GM12878 (cell line): Measurements from ENCODE around the gene DCDC2C. TPM values are rescaled to one million over a fixed set of nuclear protein-coding genes. Genes with fewer than 3 reads are reported as not detected.

Experiments
- ATAC-seq: fragments of 200-7000 bp; cut with Tn5 transposase; 3 replicates; pipeline ENCODE4 v1.9.1; 2020; ENCODE audit warnings: mild to moderate bottlenecking, moderate library complexity
- BruUV-seq: library from RNA; stranded (reverse); fragments of 400-500 nt; replicated peaks from 2 replicates; lab custom pipeline; 2021; lab: Mats Ljungman, UMichigan
- CTCF ChIA-PET: fragments of 300-600 bp; sonication (Branson Sonifier 250); formaldehyde crosslinking; extraction: SDS; loops from one replicate; lab custom pipeline; 2021; ENCODE audit warnings: inconsistent platforms; lab: Yijun Ruan, JAX
- POLR2A ChIA-PET: fragments of 350-600 bp; formaldehyde crosslinking; extraction: SDS; loops from one replicate; lab custom pipeline; 2021; ENCODE audit warnings: inconsistent platforms; lab: Charles Lee
- RAD21 ChIA-PET: fragments of 300-600 bp; sonication (Branson Sonifier 250); formaldehyde crosslinking; loops from one replicate; lab custom pipeline; 2023; ENCODE audit warnings: antibody characterized with exemption; ENCODE audit not compliant: unreplicated experiment; lab: Charles Lee
- SMC1A ChIA-PET: fragments of 300-600 bp; sonication (Branson Sonifier 250); formaldehyde crosslinking; loops from one replicate; lab custom pipeline; 2023; ENCODE audit not compliant: unreplicated experiment, uncharacterized antibody; lab: Charles Lee
- DNase-seq: peaks from one replicate; pipeline ENCODE4 v3.0.0-alpha.2; 2011; ENCODE audit warnings: low read depth, low spot score
- FAIRE-seq: peaks from 3 replicates; lab custom pipeline; 2011; peaks lifted over from hg19 to GRCh38; lab: Jason Lieb, UNC
- H2AFZ ChIP-seq: 2 replicates; pipeline ENCODE4 v1.6.0; 2011; ENCODE audit warnings: low read depth, low read length, control low read depth; ENCODE audit not compliant: control insufficient read depth
- H3K27ac ChIP-seq: 2 replicates; pipeline ENCODE4 v1.5.1; 2011; ENCODE audit warnings: control low read depth; ENCODE audit not compliant: control insufficient read depth, insufficient read depth
- H3K27me3 ChIP-seq, 2 experiments: replicated peaks in 1 of 2; 2 replicates each; pipeline versions ENCODE4 v1.6.0 to v1.6.1; 2011; ENCODE audit warnings: low read length in 1 of 2; ENCODE audit not compliant: control insufficient read depth in 2 of 2, insufficient read depth in 2 of 2
- H3K36me3 ChIP-seq, 2 experiments: 2 replicates each; pipeline ENCODE4 v1.5.1; 2011; ENCODE audit warnings: low read length in 1 of 2; ENCODE audit not compliant: control insufficient read depth in 2 of 2, insufficient read depth in 2 of 2
- H3K4me1 ChIP-seq: 2 replicates; pipeline ENCODE4 v1.6.1; 2011; ENCODE audit warnings: mild to moderate bottlenecking, low read length, moderate library complexity, mixed read lengths; ENCODE audit not compliant: control insufficient read depth, insufficient read depth
- H3K4me2 ChIP-seq: 2 replicates; pipeline ENCODE4 v1.6.0; 2011; ENCODE audit warnings: control low read depth; ENCODE audit not compliant: control insufficient read depth, insufficient read depth
- H3K4me3 ChIP-seq: fragments of 200-600 bp; sonication (generic); 2 replicates; pipeline ENCODE4 v1.5.1; 2016
- H3K79me2 ChIP-seq: 2 replicates; pipeline ENCODE4 v1.6.0; 2011; ENCODE audit warnings: low read length; ENCODE audit not compliant: control insufficient read depth, insufficient read depth
- H3K9ac ChIP-seq: 2 replicates; pipeline ENCODE4 v1.8.0; 2011; ENCODE audit warnings: low read length, control low read depth, mixed read lengths; ENCODE audit not compliant: control insufficient read depth, insufficient read depth
- H3K9me3 ChIP-seq: replicated peaks from 3 replicates; pipeline ENCODE4 v1.5.1; 2011; ENCODE audit warnings: mild to moderate bottlenecking, low read length; ENCODE audit not compliant: control insufficient read depth, insufficient read depth
- H4K20me1 ChIP-seq: 2 replicates; pipeline ENCODE4 v1.6.0; 2011; ENCODE audit not compliant: control insufficient read depth, insufficient read depth
- CEBPB ChIP-seq, 2 experiments: fragments of 150-350 bp in 1 of 2; IDR thresholded peaks; 2 replicates each; pipeline ENCODE4 v1.6.1; 2012 to 2014; ENCODE audit warnings: low read depth in 2 of 2, low read length in 2 of 2, borderline replicate concordance in 1 of 2, inconsistent platforms in 1 of 2
- E4F1 ChIP-seq: fragments of 450-650 bp; IDR thresholded peaks from 2 replicates; pipeline ENCODE4 v1.6.1; 2018; ENCODE audit warnings: borderline replicate concordance, mild to moderate bottlenecking; ENCODE audit not compliant: partially characterized antibody
- EED ChIP-seq: sonication (generic); IDR thresholded peaks from 2 replicates; pipeline ENCODE4 v1.6.1; 2016; ENCODE audit warnings: antibody characterized with exemption, low read depth
- EGR1 ChIP-seq, 2 experiments: IDR thresholded peaks; 1 replicate in 1 of 2; 2 replicates in 1 of 2; pipeline ENCODE4 v1.6.1; 2011 to 2012; ENCODE audit warnings: low read depth in 2 of 2, low read length in 2 of 2, borderline replicate concordance in 1 of 2, mild to moderate bottlenecking in 1 of 2, moderate library complexity in 1 of 2
- HCFC1 ChIP-seq: fragments of 150-350 bp; IDR thresholded peaks from 2 replicates; pipeline ENCODE4 v1.6.1; 2014; ENCODE audit warnings: low read length
- IKZF1 ChIP-seq: fragments of 450-650 bp; conservative IDR thresholded peaks from 2 replicates; pipeline ENCODE4 v1.6.1; 2017; ENCODE audit warnings: antibody characterized with exemption, mild to moderate bottlenecking
- IRF3 ChIP-seq: fragments of 450-650 bp; IDR thresholded peaks from 2 replicates; pipeline ENCODE4 v1.6.1; 2014; ENCODE audit warnings: mild to moderate bottlenecking
- IRF4 ChIP-seq: IDR thresholded peaks from 2 replicates; pipeline ENCODE4 v1.6.1; 2011; ENCODE audit warnings: low read depth, low read length
- KAT2A ChIP-seq: conservative IDR thresholded peaks from 2 replicates; pipeline ENCODE4 v1.6.1; 2011; ENCODE audit warnings: low read depth, low read length; ENCODE audit not compliant: control insufficient read depth
- KLF5 ChIP-seq: fragments of 450-650 bp; IDR thresholded peaks from 2 replicates; pipeline ENCODE4 v1.6.1; 2014; ENCODE audit warnings: mild to moderate bottlenecking; ENCODE audit not compliant: partially characterized antibody
- MEF2A ChIP-seq: IDR thresholded peaks from 2 replicates; pipeline ENCODE4 v1.6.1; 2011; ENCODE audit warnings: low read depth, mild to moderate bottlenecking, low read length, moderate library complexity; ENCODE audit not compliant: insufficient read depth
- PML ChIP-seq: IDR thresholded peaks from 2 replicates; pipeline ENCODE4 v1.6.1; 2012; ENCODE audit warnings: low read length, inconsistent platforms
- POLR2AphosphoS5 ChIP-seq: IDR thresholded peaks from 2 replicates; pipeline ENCODE4 v1.6.1; 2011; ENCODE audit warnings: mild to moderate bottlenecking, low read length, inconsistent platforms
- RELA ChIP-seq: fragments of 450-650 bp; IDR thresholded peaks from 2 replicates; pipeline ENCODE4 v1.8.0; 2014; ENCODE audit warnings: borderline replicate concordance; ENCODE audit not compliant: partially characterized antibody
- SIN3A ChIP-seq: IDR thresholded peaks from 2 replicates; pipeline ENCODE4 v1.6.1; 2012; ENCODE audit warnings: low read depth, low read length, improper control_type of control experiment
- TBL1XR1 ChIP-seq: IDR thresholded peaks from 2 replicates; pipeline ENCODE4 v1.6.1; 2012; ENCODE audit warnings: low read depth, low read length, improper control_type of control experiment
- ZNF24 ChIP-seq: fragments of 450-650 bp; IDR thresholded peaks from 2 replicates; pipeline ENCODE4 v1.6.1; 2017; ENCODE audit warnings: antibody characterized with exemption, mild to moderate bottlenecking
- WGBS: methylation state at CpG from one replicate; pipeline ENCODE4 v1.1.6; 2016; ENCODE audit warnings: low lambda C conversion rate; ENCODE audit not compliant: insufficient replicate concordance, insufficient coverage; ENCODE audit errors: missing lambda C conversion rate; 5-methylcytosine and 5-hydroxymethylcytosine counted together
- in situ Hi-C: fragments of 300-500 bp; cut with MboI; formaldehyde crosslinking; loops from 9 replicates; pipeline ENCODE4 v1.14.3; 2018; ENCODE audit warnings: mixed read lengths
- intact Hi-C: fragments of 100-400 bp; cut with micrococcal nuclease; formaldehyde crosslinking; loops from one replicate; pipeline ENCODE4 v1.14.2; 2022; ENCODE audit not compliant: unreplicated experiment
- polyA plus RNA-seq, 11 experiments: library from polyadenylated mRNA; depleted of rRNA in 4 of 11; unstranded in 6 of 11; stranded (reverse) in 5 of 11; fragments of >200 nt; fragmentation: Nextera tagmentation in 4 of 11; fragmentation: Illumina TruSeq in 1 of 11; extraction: Ambion mirVana in 4 of 11; extraction: Trizol in 1 of 11; gene quantifications; 1 replicate in 1 of 11; 2 replicates in 10 of 11; pipeline versions ENCODE4 v1.2.1 to v1.2.3, GENCODE V29; 2011 to 2016; ENCODE audit warnings: inconsistent platforms in 2 of 11, missing spikeins in 2 of 11, low read depth in 1 of 11
- total RNA-seq, 4 experiments: library from RNA; depleted of rRNA in 3 of 4; stranded (reverse); fragments of >200 nt in 3 of 4; fragmentation: Illumina TruSeq in 1 of 4; extraction: Trizol in 1 of 4; gene quantifications; 2 replicates each; pipeline versions ENCODE4 v1.2.1 to v1.2.3, GENCODE V29; 2013 to 2021
- TF ChIP-seq, protein P1 (sequence below): fragments of 450-650 bp; IDR thresholded peaks from 2 replicates; pipeline ENCODE4 v1.6.1; 2016; ENCODE audit warnings: mild to moderate bottlenecking, moderate library complexity, borderline replicate concordance

Gene DCDC2C
- total and polyA plus RNA-seq, 10 of the 15 experiments (the other 5 are each of a cell fraction or from before 2014, with no cell fraction given): not detected

GRCh38 chr2:3696545-3696944, 6.8 kb upstream of the DCDC2C start:
- ChIA-PET SMC1A (no interaction called here), CTCF (interaction anchor here (1.7 kb wide), 1 partner anchor 84 kb away, joined by 4 read pairs; no protein-coding TSS in a partner anchor), RAD21 (no interaction called here), POLR2A (no interaction called here)
- Histone ChIP-seq H3K27ac (no peak overlapping the region), H3K27me3 (peaks cover 0 to 2% of the 10 kb centered on the region in 2 experiments; a peak in 2 of 4 replicates), H3K4me2 (no peak overlapping the region), H3K4me1 (no peaks in the 10 kb centered on the region), H3K36me3 (no peaks in the 10 kb centered on the region), H3K4me3 (no peak overlapping the region), H3K9ac (no peak overlapping the region), H4K20me1 (no peaks in the 10 kb centered on the region), H3K9me3 (no peaks in the 10 kb centered on the region), H2AFZ (no peak overlapping the region), H3K79me2 (no peaks in the 10 kb centered on the region)
- ATAC-seq: no peak
- 34% methylated on average over 3 of the region's 3 CpGs for WGBS
- no peak for FAIRE-seq
- no peak for DNase-seq
- intact Hi-C loops: no loop called here
- TF ChIP-seq KLF5 (no peak), SIN3A (no peak), ZNF24 (no peak), IKZF1 (no peak), RELA (no peak), PML (no peak), E4F1 (no peak), HCFC1 (no peak), IRF4 (no peak), IRF3 (no peak), EED (no peak), TBL1XR1 (no peak), KAT2A (no peak), MEF2A (no peak), EGR1 (IDR thresholded peaks at IDR 0.05; ENCODE audit: borderline replicate concordance in 1 of 2, low read depth in 2 of 2, low read length in 2 of 2) (no peak), POLR2AphosphoS5 (no peak), CEBPB (IDR thresholded peaks at IDR 0.05; ENCODE audit: borderline replicate concordance in 1 of 2, low read depth in 2 of 2, low read length in 2 of 2) (no peak)
- TF ChIP-seq, protein P1, sequence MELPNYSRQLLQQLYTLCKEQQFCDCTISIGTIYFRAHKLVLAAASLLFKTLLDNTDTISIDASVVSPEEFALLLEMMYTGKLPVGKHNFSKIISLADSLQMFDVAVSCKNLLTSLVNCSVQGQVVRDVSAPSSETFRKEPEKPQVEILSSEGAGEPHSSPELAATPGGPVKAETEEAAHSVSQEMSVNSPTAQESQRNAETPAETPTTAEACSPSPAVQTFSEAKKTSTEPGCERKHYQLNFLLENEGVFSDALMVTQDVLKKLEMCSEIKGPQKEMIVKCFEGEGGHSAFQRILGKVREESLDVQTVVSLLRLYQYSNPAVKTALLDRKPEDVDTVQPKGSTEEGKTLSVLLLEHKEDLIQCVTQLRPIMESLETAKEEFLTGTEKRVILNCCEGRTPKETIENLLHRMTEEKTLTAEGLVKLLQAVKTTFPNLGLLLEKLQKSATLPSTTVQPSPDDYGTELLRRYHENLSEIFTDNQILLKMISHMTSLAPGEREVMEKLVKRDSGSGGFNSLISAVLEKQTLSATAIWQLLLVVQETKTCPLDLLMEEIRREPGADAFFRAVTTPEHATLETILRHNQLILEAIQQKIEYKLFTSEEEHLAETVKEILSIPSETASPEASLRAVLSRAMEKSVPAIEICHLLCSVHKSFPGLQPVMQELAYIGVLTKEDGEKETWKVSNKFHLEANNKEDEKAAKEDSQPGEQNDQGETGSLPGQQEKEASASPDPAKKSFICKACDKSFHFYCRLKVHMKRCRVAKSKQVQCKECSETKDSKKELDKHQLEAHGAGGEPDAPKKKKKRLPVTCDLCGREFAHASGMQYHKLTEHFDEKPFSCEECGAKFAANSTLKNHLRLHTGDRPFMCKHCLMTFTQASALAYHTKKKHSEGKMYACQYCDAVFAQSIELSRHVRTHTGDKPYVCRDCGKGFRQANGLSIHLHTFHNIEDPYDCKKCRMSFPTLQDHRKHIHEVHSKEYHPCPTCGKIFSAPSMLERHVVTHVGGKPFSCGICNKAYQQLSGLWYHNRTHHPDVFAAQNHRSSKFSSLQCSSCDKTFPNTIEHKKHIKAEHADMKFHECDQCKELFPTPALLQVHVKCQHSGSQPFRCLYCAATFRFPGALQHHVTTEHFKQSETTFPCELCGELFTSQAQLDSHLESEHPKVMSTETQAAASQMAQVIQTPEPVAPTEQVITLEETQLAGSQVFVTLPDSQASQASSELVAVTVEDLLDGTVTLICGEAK: no peak
- BruUV-seq: no TSS peak
- in situ Hi-C loops: no loop called here
